GM21576 (cell line): ENCODE results near the gene MRPL40.

Experiments used
- ATAC-seq: cut with Tn5 transposase; IDR thresholded peaks from one replicate; pipeline ENCODE4 v1.9.1; 2021; ENCODE audit warnings: mild to moderate bottlenecking, moderate library complexity; ENCODE audit not compliant: unreplicated experiment

MRPL40 gene

DNA sequence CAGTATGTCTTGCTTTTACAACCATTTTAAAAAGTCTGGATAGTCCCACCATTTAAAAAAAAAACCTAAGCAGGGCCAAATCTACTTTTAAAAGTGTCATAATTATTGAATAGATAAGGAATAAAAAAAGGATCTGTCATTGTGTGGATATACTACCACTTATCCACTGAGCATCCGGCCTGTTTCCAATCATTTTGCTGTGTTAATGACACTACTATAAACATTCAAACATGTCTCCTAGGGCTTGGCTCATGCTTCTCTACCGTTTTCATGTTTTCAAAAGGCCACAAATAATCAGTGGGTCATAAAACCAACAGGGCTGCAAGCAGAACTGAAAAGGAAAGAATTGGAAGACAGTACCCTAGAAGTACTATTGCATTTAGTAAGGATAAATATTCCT, 27.7 kb downstream of the MRPL40 start:
- ATAC-seq, result no peak

DNA sequence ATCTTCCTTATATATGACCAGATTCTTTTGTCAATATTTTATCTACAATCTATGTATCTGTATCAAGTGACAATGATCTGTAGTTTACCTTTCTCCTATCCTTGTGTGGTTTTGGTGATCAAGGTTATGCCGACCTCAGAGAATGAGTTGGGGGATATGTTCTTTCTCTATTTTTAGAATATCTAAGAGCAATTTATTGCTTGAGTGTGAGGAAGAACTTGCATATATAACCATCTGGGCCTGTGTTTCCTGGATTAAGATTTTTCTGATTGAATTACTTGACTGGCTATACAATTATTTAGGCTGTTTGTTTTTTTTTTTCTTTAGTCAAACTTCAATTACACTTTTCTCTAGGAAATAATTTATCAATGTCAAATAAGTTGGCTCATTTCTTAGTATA, 29.2 kb downstream of the MRPL40 start:
- ATAC-seq, result no peak

- no peak for ATAC-seq
Measured at GRCh38 chr22:19463008-19463407, 30.7 kb downstream of the MRPL40 start.

DNA sequence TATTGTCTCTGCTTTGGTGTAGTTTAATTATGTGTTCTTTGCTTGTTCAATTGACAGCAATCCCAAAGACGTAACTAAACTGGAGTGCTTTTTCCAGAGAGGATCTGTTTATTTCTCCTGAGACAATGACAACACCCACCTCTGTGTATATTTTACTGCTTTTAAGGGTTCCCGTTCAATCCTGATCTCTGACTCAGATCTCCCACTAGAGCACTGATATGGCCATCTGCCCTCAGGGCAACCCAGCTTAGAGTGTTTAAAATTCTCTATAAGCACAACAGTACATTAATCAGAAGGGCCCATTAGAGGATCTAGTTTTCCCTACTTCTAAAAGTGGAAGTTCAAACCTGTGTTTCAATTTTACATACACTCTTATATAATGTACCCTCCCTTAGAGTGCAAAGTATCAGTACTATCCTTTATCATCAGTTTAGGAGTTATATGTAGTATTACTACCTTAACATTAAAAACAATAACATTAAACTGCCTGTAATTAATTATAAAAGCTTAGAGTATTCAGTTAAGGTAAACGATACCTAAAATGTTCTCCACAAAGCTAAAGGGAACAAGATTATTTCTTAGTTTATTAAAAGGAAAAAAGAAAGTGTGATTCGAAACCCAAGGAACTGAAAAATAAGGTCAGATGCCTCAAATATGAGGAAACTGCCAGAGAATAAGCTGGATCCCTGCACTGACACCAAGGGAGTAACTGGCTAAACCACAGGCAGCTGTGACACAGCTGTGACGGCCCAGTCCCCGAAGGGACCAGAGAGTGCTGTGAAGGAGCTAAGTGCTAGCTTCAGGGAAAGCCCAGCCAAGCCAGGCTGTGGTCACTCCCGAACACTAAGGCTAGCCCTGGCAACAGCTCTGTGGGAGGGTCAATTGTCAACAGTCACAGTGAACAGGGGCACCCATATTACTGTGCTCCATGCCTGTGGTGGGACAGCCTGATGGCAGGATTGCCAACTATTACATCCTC, 31.4 kb downstream of the MRPL40 start:
- ATAC-seq, result no peak

DNA sequence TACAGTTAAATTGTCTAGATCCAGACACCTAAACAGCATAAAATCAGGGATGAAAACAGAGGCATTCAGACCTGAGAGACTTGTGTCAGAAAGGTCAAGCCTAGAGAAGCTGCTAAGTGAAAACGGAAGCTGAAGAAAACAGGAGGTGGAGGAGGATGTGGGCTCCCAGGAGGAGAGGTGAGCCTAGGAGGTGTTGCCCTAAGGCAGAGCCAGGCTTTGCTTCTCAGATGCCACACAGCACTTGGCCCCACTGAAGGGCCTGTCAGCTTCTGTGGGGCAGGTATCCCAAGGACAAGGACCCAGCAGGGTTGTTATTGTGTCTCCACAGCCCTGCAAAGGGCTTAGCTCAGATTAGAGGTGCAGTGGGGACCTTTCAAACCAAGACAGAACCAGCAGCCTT, 32.2 kb downstream of the MRPL40 start:
- ATAC-seq, result no peak

GRCh38 chr22:19464975-19465374, 32.6 kb downstream of the MRPL40 start:
- ATAC-seq, result no peak

- no peak for ATAC-seq
Measured at GRCh38 chr22:19466126-19466716, 33.9 kb downstream of the MRPL40 start.

DNA sequence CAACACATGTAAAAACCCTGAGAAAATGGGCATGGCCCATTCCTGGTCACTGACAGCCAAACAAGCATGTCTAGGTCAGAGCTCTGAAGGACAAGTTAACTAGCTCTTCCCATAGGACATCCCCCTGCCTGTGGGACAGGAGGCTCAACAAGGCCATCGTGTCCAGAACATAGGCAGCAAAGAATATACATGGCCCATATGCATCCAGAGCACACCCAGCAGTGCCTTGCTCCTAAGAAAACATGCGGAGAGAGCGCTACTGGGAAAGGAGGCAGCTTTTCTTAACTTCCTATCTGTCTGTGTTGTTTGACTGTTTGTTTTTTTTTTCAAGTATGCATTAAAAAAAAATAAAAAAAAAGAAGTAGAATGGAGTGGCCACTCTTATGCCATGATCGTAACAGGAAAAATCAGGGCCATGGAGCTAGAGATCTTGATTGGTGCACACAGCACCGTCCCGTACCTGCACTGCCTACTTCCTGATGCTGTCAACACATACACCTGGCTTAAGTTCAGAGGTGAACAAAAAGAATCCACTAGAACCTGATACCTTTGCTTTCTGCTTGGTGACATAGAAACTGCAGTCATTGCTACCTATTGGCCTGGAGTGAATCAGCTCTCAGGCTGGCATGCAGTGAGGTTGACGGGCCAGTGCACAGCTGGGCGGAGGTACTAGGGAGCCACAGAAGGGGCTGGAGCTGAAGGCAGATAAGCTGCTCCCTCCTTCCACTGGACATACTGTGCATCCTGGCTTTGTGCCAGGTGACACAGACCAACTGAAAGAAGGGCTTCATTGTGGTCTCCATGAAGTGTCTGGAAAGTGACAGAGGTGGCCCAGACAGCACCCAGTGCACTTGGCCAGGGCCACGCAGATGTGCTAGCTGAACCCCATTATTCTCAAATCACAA, 34.8 kb downstream of the MRPL40 start:
- no peak for ATAC-seq

GRCh38 chr22:19467912-19468311, 35.6 kb downstream of the MRPL40 start:
- no peak for ATAC-seq

- no peak for ATAC-seq
Measured at GRCh38 chr22:19469421-19469820, 37.1 kb downstream of the MRPL40 start.

- ATAC-seq, result no peak
Measured at GRCh38 chr22:19470010-19470409, 37.7 kb downstream of the MRPL40 start.

DNA sequence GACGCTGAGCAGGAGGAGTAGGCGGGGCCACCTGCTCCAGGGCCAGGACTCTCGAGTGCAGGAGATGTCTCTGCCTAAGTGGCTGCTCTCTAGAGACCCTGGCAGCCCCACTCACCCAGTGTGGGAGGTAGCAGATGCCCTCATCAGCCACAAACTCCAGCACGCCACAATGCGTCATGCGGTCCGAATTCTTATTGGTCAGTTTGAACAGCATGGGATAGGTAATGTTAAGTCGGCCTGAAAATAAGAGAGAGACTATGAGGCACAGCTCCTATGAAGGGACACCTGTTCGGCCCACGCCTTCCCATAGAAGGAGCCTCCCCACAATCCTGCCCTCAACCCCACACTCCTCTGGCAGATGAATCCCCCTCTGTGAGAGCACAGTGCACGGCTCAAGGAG, 39.2 kb downstream of the MRPL40 start:
- ATAC-seq, result no peak

GRCh38 chr22:19472233-19472632, 39.9 kb downstream of the MRPL40 start:
- ATAC-seq, result no peak

DNA sequence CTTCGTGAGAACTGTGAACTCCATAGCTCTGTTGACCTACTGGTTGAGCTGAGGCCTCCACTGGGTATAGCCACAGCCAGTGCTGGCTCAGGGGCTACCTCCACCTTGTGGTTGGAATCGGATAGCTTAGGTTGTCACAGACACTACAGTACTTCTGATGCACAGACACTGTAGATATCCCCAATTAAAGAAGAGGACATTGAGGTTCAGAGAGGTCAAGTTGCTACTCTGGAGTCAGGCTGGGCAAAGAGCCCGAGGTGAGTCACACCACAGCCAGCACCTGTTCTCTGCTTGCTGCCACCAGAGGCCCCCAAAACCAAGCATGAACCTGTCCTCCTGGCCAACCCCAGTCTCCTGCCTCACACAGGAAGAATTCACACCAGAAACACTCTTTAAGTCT, 41.2 kb downstream of the MRPL40 start:
- no peak for ATAC-seq

DNA sequence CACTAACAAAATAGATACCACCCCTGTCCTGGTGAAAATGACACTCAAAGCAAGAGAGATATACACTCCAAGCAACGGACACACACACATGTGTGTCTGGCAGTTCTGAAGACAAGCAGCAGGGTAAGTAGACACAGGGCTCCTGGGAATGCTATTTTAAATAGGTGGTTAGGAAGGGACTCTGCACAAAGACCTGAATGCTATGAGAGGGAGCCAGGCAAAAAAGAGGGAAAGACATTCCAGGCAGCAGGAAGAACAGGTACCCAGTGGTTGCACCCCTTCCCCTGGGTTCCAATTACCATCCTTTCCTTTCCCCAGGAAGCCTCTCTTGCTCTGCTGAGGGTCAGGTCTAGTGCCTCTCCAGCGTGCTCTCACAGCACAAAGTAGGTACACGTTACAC, 43.7 kb downstream of the MRPL40 start:
- no peak for ATAC-seq

- no peak for ATAC-seq
Measured at GRCh38 chr22:19477321-19478044, 45.1 kb downstream of the MRPL40 start.

DNA sequence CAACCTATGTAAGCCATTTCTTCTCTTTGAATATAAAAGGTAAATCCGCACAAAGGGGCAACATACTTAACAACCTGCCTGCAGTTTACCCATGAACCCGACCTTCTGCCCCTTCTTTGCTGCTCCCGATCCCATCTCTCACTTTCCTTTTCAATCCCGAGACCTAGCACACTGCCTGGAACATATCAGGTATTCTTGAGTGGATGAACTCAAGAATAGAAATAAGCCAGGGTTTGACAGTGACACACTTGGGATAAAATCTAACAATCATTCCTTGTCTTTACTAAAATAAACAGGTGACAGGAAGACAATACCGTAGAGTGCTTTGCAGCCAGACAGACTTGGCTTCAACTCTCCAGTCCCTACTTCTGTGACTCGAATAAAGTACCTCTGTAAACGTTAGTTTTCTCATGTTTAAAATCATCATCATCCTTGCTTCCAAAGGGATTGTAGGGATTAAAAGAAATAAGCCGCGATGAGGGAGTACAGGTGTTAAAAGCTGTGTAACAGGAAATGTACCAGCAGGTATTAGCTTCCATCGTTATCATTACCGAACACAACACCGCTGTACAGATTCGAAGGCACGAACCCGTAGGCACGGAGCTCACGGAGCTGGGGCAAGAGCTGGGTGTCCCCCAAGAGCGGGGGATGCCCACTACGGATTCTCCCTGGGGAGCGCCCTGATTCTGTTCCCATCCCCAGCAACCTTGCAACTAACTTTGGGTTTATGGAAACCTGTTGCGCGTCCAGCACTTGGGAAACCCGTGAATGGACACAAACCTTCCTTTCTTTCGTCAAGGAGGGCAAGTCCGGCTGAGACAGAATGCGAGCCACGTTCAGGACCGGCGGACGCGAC, 45.9 kb downstream of the MRPL40 start:
- ATAC-seq, result no peak

- ATAC-seq, result peak; percentile 39
Measured at GRCh38 chr22:19478901-19479354, 46.6 kb downstream of the MRPL40 start, which contains the start of gene UFD1. Gene UFD1, minus strand, starts transcription at chr22:19479193. Its CDS starts 108 bp downstream, at chr22:19479085.

DNA sequence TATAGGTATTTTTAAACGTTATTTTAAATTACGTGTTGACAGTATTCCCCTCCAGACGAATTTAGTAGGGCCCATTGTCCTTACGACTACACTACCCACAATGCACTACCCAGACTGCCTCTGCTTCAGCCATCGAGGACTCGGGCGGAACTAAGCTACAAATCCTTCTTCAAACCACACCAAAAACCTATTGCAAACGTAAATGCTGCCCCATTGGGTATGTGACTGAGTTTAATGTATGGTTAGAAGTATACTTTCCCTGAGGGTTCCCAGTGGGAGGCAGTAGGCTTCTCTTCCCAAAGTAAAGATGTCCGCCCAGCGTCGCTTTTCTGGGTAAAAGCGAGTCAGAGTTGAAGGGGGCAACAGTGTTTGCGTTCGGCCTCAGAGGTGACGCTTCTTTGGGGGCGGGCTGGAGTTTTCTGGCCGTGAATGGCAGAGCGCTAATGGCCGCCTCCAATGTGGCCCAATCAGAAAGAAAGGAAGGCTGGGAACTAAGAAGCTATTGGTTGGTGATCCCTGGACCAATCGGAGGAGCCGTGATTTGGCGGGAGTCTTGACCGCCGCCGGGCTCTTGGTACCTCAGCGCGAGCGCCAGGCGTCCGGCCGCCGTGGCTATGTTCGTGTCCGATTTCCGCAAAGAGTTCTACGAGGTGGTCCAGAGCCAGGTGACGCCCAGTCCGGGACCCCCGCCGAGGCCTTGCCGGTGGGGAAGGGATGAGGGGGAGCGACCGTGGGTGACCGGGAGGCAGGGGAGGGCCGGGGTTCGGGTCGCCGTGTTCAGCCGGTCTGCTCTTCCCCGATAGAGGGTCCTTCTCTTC, 47.2 kb downstream of the MRPL40 start, which contains the start of gene CDC45:
Gene CDC45, plus strand, starts transcription at position 566 of the 818 bp plus-strand sequence. Its CDS starts 49 bp downstream, at position 615.
- ATAC-seq, result peak; percentile 80
